T1000 (cell line): ENCODE measurements around the gene TLK1.
"Not testable (repeated sequence)": the region's sequence is repeated elsewhere in the genome, so short reads cannot be mapped to it uniquely, and the experiment has no call there.

Source experiments
- DNase-seq: peaks from one replicate; lab custom pipeline; 2025; ENCODE audit warnings: mixed read lengths; lab: John Stamatoyannopoulos, UW

TLK1 gene

DNA sequence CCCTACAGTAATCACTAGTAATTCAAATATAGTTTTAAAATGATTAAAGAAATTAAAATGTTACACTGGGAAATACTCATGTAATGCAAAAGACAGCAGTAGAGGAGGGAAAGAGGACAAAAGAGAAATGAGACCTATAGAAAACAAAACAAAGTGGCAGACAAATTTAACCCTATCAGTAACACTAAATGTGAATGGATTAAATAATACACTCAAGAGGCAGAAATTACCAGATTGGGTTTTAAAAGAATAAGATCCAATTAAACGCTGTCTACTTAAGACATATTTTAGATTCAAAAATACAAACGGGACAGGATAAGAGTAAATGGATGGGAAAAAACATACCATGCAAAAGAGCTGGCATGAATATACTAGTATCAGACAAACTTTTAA lies 17.0 kb downstream of the TLK1 start:
- DNase-seq: no peak

DNA sequence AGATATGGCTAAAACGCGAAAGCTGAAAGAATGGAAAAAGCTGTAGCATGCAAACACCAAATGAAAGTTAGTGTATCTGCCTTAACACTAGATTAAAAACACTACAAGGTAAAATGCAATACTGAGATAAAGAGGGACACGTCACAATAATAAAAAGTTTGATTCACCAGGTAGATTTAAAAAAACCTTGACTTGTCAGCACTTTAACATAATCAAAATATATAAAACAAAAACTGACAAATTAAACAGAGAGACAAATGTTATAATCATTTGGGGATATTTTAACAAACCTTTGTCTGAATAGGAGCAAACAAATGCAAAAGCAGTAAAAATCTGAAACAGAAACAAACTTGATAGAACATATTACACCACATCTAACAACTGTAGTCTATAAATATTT lies 18.3 kb downstream of the TLK1 start:
- DNase-seq: no peak

DNA sequence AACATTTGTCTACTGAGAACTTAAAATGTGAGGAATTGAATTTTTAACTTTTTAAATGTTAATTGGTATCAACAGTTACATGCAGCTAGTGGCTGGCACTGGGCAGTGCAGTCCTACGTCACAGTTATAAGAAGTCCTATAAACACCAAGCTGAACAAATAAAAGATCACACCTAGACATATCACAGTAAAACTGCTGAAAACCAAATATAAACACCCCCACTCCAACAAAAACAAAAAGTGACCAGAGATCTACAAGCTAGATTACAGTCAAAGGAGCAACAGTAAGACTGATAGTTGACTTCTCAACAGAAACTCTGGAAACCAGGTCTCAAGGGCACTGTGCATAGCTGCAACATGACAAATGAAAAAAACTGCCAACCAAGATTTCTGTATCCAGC lies 19.4 kb downstream of the TLK1 start:
- no peak for DNase-seq

DNA sequence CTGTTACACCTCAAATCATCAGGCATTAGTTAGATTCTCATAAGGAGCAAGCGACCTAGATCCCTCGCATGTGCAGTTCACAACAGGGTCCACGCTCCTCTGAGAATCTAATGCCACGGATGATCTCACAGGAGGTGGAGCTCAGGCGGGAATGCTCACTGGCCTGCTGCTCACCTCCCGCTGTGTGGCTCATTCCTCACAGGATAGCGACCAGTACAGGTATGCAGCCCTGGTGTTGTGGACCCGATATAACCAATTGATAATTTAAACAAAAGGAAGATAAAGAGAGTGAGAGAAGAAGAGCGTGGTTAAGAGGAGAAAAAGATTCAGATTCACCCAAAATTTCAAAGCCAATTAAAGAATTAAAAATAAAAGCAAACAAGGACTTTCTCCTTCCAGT lies 20.8 kb downstream of the TLK1 start:
- no peak for DNase-seq

DNA sequence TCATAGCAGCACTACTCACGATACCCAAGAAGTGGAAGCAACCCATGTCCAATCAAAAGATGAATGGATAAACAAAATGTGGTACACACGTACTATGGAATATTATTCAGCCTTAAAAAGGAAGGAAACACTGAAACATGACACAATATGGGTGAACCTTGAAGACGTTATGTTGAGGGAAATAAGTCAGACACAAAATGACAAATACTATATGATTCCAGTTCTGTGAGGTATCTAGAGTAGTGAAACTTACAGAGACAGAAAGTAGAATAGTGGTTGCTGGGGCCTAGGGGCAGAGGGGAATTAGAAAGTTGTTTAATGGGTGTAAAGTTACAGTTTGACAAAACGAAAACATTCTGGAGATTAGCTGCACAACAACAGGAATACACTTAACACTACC lies 24.7 kb downstream of the TLK1 start:
- no peak for DNase-seq

DNA sequence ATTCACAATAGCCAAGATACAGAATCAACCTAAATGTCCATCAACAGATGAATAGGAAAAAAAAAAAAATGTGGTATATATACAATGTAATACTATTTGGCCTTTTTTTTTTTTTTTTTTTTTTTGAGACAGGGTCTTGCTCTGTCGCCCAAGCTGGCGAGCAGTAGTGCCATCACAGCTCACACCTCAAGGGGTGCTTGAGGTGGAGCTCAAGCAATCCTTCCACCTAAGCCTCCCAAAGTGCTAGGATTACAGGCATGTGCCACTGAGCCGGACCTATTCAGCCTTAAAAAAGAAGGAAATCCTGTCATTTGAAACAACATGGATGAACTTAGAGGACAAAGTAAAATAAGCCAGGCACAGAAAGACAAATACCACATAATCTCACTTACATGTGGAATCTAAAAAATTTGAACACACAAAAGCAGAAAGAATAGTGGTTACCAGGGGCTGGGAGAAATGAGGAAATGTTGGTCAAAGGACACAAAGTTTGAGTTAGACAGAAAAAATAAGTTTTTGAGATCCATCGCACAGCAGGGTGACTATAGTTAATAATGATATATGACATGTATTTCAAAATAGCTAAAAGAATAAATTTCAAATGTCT lies 26.0 kb downstream of the TLK1 start:
- no peak for DNase-seq

DNA sequence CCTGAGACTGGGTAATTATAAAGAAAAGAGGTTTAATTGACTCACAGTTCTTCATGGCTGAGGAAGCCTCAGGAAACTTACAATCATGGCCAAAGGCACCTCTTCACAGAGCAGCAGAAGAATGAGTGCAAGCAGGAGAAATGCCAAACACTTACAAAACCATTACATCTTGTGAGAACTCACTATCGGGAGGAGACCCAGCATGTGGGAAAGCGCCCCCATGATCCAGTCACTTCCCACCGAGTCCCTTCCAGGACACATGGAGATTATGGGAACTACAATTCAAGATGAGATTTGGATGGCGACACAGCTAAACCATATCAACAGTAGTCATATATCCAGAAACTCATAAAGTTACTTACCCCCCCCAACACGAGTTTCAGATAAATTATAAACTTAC lies 28.6 kb downstream of the TLK1 start:
- DNase-seq: no peak

DNA sequence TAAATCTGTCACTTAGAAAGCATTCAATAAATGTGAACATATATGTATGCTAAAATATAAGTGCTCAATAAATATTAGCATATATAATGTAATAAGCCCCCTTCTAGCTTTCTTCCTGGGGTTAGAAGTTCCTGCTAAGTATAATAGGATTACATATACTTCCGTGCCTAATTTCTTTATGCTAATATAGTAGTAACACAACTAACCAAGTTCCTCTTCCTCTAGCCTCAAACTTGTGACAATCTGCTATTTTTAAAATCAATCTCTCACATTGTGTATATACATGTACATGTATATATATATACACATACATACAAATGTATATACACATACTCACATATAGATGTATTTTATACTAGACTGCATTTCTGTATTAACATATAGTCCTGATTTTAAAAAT lies 32.2 kb downstream of the TLK1 start:
- DNase-seq: no peak

DNA sequence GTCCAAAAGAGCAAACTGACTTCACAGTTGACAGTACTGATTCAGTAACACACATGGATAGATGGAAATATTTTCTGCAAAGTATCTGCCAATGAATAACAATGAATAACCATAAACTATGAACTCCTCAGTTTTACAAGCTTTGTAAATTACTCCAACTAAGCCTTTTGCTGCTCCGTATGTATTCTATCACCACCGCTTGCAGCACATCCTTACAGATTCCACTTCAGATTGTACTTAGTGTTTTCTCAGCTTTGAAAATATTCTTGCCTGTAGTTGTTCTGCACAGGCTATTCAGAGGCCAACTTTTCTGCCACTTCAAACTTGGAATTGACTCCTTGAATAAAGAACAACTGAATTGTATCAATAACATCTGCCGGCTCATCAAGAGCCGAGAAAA lies 36.2 kb downstream of the TLK1 start:
- DNase-seq: no peak

DNA sequence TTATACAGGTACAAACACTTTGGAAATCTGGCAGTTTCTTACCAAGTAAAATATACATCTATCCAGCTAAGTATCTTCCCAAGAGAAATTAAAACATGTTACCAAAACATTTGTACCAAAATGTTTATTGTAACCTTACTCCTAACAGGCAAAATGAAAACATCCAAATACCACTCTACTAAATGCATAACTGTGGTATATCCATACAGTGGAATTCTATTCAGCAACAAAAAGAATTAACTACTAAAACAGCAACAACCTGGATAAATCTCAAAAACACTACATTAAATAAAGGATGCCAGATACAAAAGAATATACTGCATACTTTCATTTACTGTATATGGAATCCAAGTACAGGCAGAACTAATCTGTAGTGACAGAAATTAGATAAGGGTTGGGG lies 51.1 kb downstream of the TLK1 start:
- DNase-seq: no peak

DNA sequence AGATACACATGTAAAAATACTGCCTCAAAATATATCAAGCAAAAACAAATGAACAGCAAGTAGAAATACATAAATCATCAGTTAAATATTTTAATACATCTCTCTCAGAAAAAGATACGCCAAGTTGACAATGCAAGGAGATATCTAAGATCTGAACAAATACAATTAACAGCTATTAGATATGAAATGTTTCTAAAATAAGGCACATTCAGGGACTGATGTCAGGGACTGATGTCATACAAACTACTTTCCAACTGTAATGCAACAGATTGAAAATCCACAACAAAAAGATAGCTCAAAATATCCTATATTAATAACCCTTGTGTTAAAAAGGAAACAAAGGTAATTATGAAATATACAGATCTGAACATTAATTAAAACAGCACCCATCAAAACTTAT lies 51.7 kb downstream of the TLK1 start:
- no peak for DNase-seq

DNA sequence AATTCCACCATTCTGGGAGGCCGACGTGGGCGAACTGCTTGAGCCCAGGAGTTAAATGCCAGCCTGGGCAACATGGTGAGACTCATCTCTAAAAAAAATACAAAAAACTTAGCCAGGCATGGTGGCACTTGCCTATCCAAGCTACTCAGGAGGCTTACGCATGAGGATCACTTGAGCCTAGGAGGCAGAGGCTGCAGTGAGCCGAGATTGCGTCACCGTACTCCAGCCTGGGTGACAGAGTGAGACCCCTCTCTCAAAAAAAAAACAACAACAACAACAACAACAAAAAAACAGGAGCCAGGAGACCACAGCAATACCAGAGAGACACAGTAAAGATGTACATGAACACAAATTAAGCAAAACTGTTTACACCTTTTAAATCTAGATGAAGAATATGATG lies 52.9 kb downstream of the TLK1 start:
- no peak for DNase-seq

DNA sequence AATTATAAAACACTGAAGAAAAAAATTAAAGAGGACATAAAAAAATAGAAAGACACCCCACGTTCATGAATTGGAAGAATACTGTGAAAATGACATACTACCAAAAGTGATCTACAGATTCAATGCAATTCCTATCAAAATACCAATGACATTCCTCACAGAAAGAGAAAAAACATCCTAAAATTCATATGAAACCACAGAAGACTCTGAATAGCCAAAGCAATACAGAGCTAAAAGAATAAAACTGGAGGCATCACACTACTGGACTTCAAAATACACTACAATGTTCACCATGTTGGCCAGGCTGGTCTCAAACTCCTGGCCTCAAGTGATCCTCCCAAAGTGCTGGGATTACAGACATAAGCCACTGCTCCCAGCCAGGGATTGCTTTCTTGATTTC lies 56.3 kb downstream of the TLK1 start:
- DNase-seq: no peak

DNA sequence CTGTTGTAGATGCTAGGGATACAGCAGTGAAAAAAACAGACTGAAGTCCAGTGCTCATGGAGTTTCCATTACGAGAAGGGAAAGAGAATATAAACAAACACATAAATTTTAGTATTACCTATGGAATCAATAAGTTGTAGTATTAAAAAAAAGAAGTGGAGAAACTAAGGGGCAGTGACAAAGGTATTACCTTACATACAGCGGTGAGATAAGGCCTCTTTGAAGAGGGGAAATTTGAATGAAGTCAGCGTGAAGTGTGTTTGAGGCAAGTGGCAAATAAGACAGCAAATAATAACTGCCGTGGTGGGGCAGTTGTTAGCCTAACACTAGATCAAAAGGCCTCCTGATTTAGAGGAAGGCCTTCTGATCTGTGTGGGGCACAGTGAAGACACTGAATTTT lies 57.9 kb downstream of the TLK1 start:
- DNase-seq: no peak

DNA sequence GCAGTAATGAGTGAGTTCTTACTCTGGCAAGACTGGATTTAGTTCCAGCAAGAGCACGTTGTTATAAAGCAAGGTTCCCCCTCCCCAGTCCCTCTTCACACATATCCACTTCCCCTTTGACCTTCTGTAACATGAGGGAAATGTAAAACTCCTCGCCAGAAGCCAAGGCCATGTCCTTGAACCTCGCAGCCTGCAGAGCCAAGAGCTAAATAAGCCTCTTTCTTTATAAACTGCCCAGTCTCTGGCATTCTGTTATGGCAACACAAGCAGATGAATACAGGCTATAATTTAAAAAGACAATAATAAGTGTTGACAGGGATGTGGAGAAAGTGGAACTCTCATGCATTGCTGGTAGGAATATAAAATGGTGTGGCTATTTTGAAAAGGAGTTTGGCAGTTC lies 60.3 kb downstream of the TLK1 start:
- DNase-seq: no peak

DNA sequence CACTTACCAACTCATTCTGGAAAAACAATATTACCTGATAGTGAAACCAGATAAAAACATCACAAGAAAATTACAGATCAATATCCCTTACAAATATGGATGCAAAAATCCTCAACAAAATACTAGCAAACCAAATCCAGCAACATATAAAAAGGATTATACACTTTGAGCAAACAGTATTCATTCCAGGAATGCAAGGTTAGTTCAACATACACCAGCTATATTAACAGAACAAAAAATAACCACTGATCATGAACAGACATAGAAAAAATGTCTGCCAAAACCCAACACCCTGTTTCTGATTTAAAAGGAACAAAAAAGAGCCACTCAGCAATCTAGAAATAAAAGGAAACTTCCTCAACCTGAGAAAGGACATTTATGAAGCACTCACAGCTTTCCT lies 62.1 kb downstream of the TLK1 start:
- no peak for DNase-seq

DNA sequence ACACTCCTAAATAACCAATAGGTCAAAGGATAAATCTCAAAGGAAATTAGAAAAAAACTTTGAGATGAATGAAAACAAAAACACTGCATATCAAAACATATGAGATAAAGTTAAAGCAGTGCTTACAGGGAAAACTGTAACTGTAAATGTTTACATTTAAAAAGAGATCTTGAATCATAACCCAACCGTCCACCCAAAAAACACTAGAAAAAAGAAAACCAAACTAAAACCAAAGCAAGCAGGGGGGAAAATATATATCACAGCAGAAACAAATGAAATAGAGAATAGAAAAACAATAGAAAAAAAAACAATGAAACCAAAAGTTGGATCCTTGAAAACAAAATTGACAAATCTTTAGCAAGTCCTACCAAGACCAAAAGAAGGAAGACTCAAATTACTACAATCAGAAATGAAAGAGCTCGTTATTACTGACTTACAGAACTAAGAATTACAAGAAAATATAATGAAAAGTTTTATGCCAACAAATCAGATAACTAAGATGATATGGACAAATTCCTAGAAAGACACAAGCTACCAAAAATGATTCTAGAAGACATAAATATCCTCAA lies 65.6 kb downstream of the TLK1 start:
- DNase-seq: no peak

DNA sequence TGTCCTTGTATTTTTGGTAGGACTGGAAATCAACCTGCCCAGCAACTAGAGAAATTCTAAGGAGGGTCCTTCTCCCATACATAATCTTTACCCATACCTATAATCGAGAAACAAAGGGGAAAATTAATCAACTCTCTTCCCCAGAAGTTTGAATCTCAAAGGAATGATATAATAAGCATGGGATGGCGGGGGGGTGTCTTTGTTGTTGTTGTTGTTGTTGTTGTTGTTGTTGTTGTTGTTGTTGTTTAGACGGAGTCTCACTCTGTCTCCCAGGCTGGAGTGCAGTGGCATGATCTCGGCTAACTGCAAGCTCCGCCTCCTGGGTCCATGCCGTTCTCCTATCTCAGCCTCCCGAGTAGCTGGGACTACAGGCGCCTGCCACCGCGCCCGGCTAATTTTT lies 69.2 kb downstream of the TLK1 start:
- DNase-seq: not testable (repeated sequence)

DNA sequence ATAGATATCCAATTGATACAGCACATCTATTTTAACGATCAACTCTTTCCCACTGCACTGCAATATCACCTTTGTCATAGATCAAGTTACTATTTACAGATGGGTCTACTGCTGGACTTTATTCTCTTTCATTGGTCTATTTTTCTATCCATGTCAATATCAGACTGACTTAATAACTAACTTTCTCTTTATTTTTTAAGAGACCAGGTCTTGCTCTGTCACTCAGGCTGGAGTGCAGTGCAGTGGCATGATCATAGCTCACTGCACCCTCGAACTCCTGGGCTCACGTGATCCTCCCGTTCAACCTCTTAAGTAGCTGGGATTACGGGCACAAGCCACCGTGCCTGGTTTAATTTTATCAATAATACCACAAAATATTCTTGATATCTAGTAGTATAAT lies 71.2 kb downstream of the TLK1 start:
- DNase-seq: no peak

DNA sequence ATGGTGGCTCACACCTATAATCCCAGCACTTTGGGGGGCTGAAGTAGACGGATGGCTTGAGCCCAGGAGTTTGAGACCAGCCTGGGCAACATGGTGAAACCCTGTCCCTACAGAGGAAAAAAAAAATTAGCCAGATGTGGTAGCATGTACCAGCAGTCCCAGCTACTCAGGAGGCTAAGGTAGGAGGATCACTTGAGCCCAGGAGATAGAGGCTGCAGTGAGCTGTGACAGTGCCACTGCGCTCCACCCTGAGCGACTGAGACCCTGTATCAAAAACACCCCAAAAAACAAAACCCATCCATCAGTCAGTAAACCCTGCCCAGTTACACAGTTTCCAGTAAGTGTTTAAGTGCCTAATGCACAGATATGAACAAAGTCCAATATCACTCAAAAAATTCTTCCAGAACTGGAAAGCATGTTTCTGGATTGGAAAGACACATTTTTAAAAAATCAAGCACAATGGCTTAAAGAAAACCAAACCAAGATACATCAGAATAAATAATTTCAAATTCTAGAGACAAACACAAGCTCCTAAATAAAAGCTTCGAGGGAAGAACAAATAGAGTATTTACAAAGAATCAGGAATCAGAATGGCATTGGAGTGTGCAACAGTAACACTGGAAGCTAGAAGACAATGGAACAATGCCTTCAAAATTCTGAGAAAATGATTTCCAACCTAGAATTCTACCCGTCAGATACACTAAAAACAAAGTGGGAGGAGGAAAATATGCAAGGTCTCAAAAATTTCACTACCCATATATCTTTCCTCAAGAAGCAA lies 72.4 kb downstream of the TLK1 start:
- DNase-seq: no peak

DNA sequence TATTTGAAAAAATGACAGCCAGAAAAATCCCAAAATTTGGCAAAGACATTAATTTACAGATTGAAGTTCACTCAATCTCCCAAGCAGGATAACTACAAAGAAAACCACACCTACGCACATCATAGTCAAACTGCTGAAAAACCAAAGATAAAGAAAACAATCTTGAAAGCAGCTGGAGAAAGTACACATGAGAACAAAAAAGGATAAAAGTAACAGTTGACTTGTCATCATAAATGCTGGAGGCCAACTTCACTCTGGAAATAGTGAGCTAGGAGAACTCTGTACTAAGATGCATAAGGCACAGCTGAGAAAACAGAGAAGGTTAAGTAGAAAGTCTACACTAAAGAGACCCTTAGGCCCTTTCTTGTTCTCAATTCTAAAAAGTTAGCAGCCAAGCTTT lies 73.1 kb downstream of the TLK1 start:
- DNase-seq: no peak

DNA sequence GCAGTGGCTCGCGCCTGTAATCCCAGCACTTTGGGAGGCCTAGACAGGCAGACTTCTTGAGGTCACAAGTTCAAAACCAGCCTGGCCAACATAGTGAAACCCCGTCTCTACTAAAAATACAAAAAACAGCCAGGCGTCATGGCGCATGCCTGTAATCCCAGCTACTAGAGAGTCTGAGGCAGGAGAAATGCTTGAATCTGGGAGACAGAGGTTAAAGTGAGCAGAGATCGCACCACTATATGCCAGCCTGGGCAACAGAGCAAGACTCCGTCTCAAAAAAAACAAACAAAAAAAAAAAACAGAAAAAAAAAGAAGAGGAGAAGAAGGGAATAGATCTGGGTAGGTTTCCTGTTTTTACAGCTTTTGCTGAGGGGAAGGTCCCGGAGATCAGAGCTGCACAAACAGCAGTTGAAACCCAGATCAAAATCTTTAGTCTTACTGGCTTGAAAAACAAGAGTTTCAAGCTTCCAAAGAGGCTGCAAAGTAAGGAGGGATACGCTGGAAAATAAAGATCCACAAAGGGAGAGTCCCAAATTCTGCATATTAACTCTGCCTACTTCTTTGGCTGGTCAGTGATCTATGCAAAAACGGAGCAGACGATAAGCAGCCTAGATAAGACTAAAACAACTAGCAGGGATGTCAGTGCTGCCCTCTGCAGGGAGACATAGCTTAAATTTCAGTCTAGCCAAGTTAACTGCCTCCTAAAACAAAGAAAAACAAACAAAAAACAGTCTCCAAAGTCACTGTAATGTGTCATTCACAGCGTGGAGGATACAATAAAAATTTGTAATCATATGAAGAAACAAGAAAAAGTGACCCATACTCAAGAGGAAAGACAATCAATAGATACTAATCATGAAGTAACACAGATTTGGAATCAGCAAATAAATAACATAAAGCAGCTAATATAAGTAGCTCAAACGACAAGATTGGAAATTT lies 74.1 kb downstream of the TLK1 start:
- no peak for DNase-seq

DNA sequence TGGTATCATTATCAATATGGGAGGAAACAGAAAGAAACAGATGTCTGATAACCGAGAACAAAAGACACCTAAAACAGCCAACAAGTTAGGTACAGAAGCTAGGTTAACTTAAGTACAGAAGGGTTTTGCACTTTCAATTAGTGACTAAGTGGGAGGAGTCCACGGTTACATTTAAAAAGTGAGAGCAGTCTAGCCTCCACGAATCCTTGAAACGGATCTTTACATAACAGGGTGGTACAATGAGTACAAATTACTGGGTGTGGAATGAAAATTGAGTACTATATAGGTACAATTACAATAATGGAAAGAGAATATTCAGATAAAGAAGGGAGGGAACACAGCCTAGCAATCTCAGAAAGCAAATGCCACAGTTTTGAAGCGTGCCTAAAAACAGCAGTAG lies 76.6 kb downstream of the TLK1 start:
- no peak for DNase-seq
